Activated gamma-delta T cell (primary cell): ENCODE data around the gene WIZ.

ENCODE experiments used
- DNase-seq: peaks from one replicate; lab custom pipeline; 2025; lab: John Stamatoyannopoulos, UW

Gene WIZ

DNA sequence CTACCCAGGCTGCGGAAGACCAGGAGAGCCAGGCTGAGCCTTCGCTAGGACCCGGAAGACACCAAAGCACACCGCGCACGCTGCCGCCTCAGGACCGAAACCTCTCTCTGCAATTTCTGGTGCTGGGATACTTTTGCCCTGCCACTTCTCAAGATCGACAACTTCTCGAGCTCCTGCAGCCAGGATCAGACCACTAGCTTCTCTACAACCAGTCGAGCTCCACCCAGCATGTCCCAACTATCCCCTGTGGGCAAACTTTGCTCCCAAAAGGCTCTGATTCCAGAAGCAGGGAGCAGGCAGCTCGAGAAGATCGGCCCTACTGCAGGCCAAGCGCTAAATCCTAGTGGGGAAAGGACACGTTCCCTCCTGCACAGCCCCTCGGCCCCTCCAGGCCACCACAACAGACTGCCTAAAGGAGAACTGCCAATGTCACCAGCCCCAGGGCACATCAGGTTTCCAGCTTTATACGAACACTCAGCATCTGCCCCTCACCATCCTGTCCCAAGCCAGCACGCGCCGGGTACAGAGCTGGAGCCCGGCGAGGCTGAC is 71.1 kb downstream of the WIZ start:
- DNase-seq = no peak

DNA sequence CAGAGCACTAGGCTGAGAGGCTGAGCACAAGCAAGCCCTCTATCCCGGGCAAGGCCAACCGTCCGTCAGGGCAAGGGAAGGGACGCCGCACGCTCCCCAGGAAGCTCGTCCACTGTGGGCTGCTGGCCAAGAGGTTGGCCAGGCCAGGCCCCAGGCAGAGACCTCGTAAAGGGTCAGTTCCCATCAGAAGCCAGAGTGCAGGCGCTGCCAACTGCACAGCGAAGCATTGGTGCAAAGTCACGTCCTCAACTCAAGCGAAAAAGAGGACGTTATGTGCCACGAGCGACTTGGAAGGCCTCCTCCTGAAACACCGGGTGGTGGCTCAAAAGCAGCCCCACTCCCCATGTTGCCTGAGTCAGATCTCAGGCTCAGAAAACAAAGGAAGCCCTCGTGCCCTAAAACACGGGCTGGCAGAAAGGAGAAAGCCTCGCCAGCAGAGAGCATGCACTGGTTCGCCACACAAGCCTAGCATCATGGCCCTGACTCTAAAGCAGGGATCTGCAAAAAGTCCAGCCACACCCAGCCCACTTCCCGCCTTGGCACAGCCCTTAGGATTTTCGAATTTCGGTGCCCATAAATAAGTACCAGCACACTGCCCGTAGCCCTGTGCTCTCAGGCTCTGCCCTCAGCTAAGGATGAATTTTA is 74.8 kb downstream of the WIZ start:
- no peak for DNase-seq

DNA sequence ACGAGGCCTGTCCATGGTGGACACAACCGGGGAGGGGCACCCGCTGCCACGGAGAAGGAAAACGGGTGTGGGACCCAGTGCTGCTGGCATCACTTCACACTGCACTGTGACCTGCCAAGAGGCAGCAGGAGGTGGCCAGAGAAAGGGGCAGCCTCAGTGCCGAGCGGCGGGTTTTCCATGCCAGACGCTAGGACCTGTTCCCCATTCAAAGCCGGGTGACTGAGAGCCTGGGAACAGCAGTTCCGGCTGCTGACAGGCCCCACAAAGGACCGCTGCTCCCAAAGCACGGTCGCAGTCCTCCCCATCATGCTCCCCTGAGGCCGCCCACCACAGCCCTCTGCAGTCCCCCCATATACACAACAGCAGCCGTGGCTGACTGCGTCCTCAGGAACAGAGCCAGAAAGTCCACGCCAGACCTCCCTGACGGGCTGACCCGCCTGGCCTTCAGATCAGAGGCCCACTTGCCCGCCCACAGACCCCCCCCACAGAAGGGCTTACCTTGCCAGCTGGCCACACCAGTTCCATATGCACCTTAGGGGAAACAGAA is 75.6 kb downstream of the WIZ start:
- no peak for DNase-seq

DNA sequence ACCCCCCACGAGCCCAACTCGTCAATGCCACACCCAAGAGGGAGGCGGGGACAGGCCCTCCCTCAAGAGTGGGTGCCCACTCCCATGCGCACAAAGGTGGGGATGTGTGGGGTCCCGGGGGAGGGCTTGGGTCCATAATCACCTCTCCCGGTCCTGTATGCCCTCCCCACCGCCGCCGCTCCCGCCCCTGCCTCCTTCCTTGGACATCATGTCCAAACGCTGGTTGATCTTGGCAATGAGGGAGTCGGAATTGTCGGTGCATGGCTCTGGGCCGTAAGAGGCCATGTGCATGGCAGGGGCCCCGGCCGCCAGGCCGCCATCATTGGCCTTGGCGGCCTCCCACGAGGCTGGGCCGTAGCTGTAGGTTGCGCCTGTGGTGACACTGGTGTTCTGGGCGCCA is 76.1 kb downstream of the WIZ start:
- DNase-seq = no peak

DNA sequence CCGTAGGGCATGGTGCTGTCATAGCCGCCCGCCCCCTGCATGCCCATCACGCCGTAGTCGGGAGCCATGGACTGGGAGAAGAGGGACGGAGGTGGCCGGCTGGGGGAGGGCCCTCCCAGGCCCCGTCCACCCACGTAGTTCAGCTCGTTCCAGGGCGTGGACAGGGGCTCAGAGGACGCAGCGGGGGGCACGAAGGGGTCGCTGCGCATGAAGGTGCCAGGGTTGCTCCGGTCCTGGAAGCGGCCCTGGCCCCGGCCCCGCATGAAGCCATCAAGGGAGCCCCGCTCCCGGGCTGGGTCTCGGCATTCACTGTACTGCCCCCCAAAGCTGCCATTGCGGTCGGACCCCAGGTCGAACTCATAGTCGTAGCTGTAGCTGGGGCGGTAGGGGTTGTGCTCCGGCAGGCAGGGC is 76.9 kb downstream of the WIZ start:
- DNase-seq = no peak

DNA sequence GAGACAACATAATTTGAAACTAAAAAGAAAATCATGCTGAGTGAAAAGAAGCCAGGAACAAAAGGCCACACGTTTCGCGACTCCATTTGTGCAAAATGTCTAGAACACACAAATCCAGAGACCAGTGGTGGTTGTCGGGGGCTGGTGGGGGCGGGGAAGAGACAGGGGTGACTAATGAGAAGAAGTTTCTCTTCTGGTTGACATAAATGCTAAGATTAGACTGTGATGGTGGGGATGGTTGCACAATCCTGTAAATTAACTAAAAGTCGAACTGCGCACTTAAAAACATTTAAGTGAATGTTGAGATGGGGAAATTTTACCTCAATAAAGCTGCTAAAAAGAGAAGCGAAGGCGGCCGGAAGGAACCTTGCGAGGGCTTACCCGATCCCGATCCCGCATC is 77.3 kb downstream of the WIZ start:
- no peak for DNase-seq

DNA sequence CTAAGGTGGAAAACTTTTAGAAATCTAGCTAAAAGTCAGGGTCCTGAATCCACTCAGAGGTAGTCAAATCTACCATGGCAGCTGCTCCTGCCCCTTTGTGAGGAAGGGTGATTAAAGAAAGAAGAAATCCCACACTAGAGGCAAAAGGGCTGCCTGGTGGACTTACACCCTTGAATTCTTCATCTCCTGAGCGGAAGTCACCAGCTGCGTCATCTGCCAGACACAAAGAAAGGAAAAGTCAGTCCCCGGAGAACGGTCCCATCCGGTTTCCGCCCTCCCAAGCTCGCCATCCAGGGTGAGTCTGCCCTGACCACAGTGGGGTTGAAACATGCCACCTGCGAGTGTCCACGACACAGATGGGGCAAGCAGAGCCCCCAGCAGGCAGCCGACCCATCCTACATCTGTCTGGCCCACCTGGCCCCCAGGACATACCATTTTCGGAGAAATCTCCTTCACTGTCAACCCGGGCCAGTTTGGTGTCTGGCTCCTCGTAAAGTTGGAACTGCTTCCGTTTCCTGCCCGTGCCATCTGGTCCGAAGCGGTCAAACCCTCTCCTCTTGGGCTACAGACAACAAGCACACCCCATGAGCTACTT is 77.9 kb downstream of the WIZ start:
- DNase-seq = no peak

DNA sequence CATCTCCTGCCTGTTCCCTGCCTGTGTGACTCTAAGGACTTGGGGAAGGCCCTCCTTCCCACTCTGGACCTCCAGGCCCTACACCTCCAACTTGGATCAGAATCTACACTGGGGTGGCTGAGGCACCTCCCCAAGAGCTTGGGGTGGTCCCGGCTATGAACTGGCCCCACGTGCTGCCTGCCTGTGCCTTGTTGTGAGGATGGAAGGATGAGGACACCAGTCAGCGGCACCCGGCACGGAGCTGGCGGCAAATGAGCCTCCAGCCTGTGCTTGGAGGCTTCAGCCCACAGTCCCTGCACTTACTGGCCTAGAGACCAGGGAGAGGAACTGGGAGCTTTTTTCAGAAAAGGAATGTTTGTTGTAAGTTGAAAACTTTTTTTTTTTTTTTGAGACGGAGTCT is 78.6 kb downstream of the WIZ start:
- DNase-seq = no peak
